CD14-positive monocyte (primary cell): Measurements from ENCODE around the gene TTC28. TPM values are rescaled to one million over a fixed set of nuclear protein-coding genes. Genes with fewer than 3 reads are reported as not detected.

Experiments
- DNase-seq, 3 donors: peaks; one replicate each; pipeline ENCODE4 v3.0.0-alpha.2; 2011 to 2022
- H2AFZ ChIP-seq: 2 replicates; pipeline ENCODE4 v1.6.0; 2012; ENCODE audit warnings: mild to moderate bottlenecking, low read depth, low read length, inconsistent platforms; ENCODE audit not compliant: insufficient read depth, poor library complexity, severe bottlenecking
- H3K27ac ChIP-seq, 2 donors: 1 replicate in 1 of 2; 2 replicates in 1 of 2; pipeline ENCODE4 v1.5.1; 2012 to 2013; ENCODE audit warnings: low read length in 2 of 2, control low read depth in 1 of 2, inconsistent platforms in 1 of 2, low read depth in 1 of 2, mild to moderate bottlenecking in 1 of 2
- H3K27me3 ChIP-seq, 2 donors: one replicate each; pipeline versions ENCODE4 v1.6.0 to v1.6.1; 2011 to 2013; ENCODE audit warnings: low read length in 2 of 2; ENCODE audit not compliant: control insufficient read depth in 2 of 2, insufficient read depth in 2 of 2
- H3K36me3 ChIP-seq, 2 donors: replicated peaks in 1 of 2; 1 replicate in 1 of 2; 2 replicates in 1 of 2; pipeline versions ENCODE4 v1.5.1 to v1.6.1; 2012 to 2013; ENCODE audit warnings: low read length in 2 of 2, control low read depth in 1 of 2, inconsistent platforms in 1 of 2, mild to moderate bottlenecking in 1 of 2; ENCODE audit not compliant: insufficient read depth in 2 of 2, control insufficient read depth in 1 of 2
- H3K4me1 ChIP-seq, 2 donors: 1 replicate in 1 of 2; 2 replicates in 1 of 2; pipeline versions ENCODE4 v1.5.1 to v1.6.1; 2012 to 2013; ENCODE audit warnings: low read length in 2 of 2, control low read depth in 1 of 2, inconsistent platforms in 1 of 2, mild to moderate bottlenecking in 1 of 2, moderate library complexity in 1 of 2; ENCODE audit not compliant: insufficient read depth in 2 of 2, control insufficient read depth in 1 of 2
- H3K4me2 ChIP-seq: replicated peaks from 2 replicates; pipeline ENCODE3; 2012; ENCODE audit warnings: low read length, moderate library complexity, mild to moderate bottlenecking; ENCODE audit not compliant: poor library complexity, severe bottlenecking; ENCODE audit errors: extremely low read depth
- H3K4me3 ChIP-seq, 3 experiments: fragments of 200-600 bp in 1 of 3; sonication (generic) in 1 of 3; replicated peaks in 1 of 3; 1 replicate in 2 of 3; 2 replicates in 1 of 3; pipeline ENCODE4 v1.5.1; 2011 to 2013; ENCODE audit warnings: low read length in 3 of 3, mild to moderate bottlenecking in 3 of 3, control low read depth in 2 of 3, low read depth in 2 of 3, inconsistent platforms in 1 of 3, moderate library complexity in 1 of 3
- H3K79me2 ChIP-seq: 2 replicates; pipeline ENCODE4 v1.6.0; 2012; ENCODE audit warnings: mild to moderate bottlenecking, control low read depth, inconsistent platforms, low read length, moderate library complexity; ENCODE audit not compliant: insufficient read depth
- H3K9ac ChIP-seq: 2 replicates; pipeline ENCODE4 v1.6.0; 2017; ENCODE audit warnings: low read length, mild to moderate bottlenecking; ENCODE audit not compliant: insufficient read depth, poor library complexity, severe bottlenecking
- H3K9me3 ChIP-seq, 2 donors: replicated peaks in 1 of 2; 1 replicate in 1 of 2; 2 replicates in 1 of 2; pipeline versions ENCODE4 v1.5.1 to v1.6.1; 2012 to 2013; ENCODE audit warnings: low read length in 2 of 2, control low read depth in 1 of 2; ENCODE audit not compliant: control insufficient read depth in 1 of 2, insufficient read depth in 1 of 2
- H4K20me1 ChIP-seq: 2 replicates; pipeline ENCODE4 v1.6.0; 2012; ENCODE audit warnings: mild to moderate bottlenecking, low read length, control low read depth, moderate library complexity; ENCODE audit not compliant: insufficient read depth
- H3K27ac Mint-ChIP-seq, 7 donors: one replicate each; pipeline ENCODE4 v1.8.0; 2020; ENCODE audit warnings: mild to moderate bottlenecking in 7 of 7, mixed read lengths in 7 of 7, moderate library complexity in 6 of 7, inconsistent platforms in 2 of 7
- H3K27me3 Mint-ChIP-seq, 3 donors: one replicate each; pipeline ENCODE4 v1.8.0; 2021 to 2022; ENCODE audit warnings: low read depth in 3 of 3, mild to moderate bottlenecking in 3 of 3, mixed read lengths in 3 of 3, moderate library complexity in 3 of 3, inconsistent platforms in 1 of 3
- H3K36me3 Mint-ChIP-seq, 2 donors: one replicate each; pipeline ENCODE4 v1.8.0; 2020; ENCODE audit warnings: mixed read lengths in 2 of 2, inconsistent platforms in 1 of 2, mild to moderate bottlenecking in 1 of 2
- H3K4me1 Mint-ChIP-seq: one replicate; pipeline ENCODE4 v1.8.0; 2020; ENCODE audit warnings: mild to moderate bottlenecking, mixed read lengths
- H3K4me3 Mint-ChIP-seq, 2 donors: one replicate each; pipeline ENCODE4 v1.8.0; 2020; ENCODE audit warnings: mild to moderate bottlenecking in 2 of 2, mixed read lengths in 2 of 2, moderate library complexity in 1 of 2
- H3K9me3 Mint-ChIP-seq, 7 donors: one replicate each; pipeline ENCODE4 v1.8.0; 2020 to 2022; ENCODE audit warnings: mixed read lengths in 7 of 7, mild to moderate bottlenecking in 6 of 7, moderate library complexity in 6 of 7, inconsistent platforms in 2 of 7
- CTCF ChIP-seq: fragments of 200-600 bp; IDR thresholded peaks from one replicate; pipeline ENCODE4 v1.8.0; 2022; ENCODE audit warnings: antibody characterized with exemption, mild to moderate bottlenecking
- WGBS: methylation state at CpG from one replicate; pipeline ENCODE4 v1.1.5; 2013; ENCODE audit warnings: missing lambda C conversion rate; ENCODE audit not compliant: insufficient coverage; 5-methylcytosine and 5-hydroxymethylcytosine counted together
- intact Hi-C, 2 donors: fragments of 100-400 bp; cut with micrococcal nuclease; formaldehyde crosslinking; loops; one replicate each; pipeline versions ENCODE4 v1.15.0 to v1.15.1; 2023
- polyA plus RNA-seq, 3 donors: library from polyadenylated mRNA; depleted of rRNA in 1 of 3; unstranded in 2 of 3; stranded (reverse) in 1 of 3; fragments of 300-500 nt in 2 of 3; fragments of >200 nt in 1 of 3; fragmentation: Illumina TruSeq in 2 of 3; gene quantifications; 1 replicate in 2 of 3; 2 replicates in 1 of 3; pipeline ENCODE4 v1.2.3, GENCODE V29; 2012 to 2021

Gene TTC28
- polyA plus RNA-seq, 3 donors, result 0.24 to 0.61 TPM; not detected in 1

GRCh38 chr22:28183078-28183860 is 496.4 kb downstream of the TTC28 start:
- no peak overlapping the region for H3K27ac ChIP-seq
- H3K27me3 Mint-ChIP-seq, result no peaks in the 10 kb centered on the region
- H3K9ac ChIP-seq, result no peak overlapping the region
- no peak overlapping the region for H3K4me3 ChIP-seq
- no peaks in the 10 kb centered on the region for H3K79me2 ChIP-seq
- intact Hi-C loops, result no loop called here
- no peaks in the 10 kb centered on the region for H3K36me3 ChIP-seq
- no peaks in the 10 kb centered on the region for H3K36me3 Mint-ChIP-seq
- H3K9me3 Mint-ChIP-seq, result no peaks in the 10 kb centered on the region
- no peaks in the 10 kb centered on the region for H3K4me1 ChIP-seq
- H3K4me3 Mint-ChIP-seq, result no peak overlapping the region
- H4K20me1 ChIP-seq, result no peaks in the 10 kb centered on the region
- no peak for DNase-seq
- no CpG with 5 or more reads among the region's 4 CpGs for WGBS
- H2AFZ ChIP-seq, result no peak overlapping the region
- no peaks in the 10 kb centered on the region for H3K4me1 Mint-ChIP-seq
- H3K9me3 ChIP-seq, result no peaks in the 10 kb centered on the region
- TF ChIP-seq CTCF, result no peak
- H3K27ac Mint-ChIP-seq, result no peak overlapping the region
- H3K27me3 ChIP-seq, result no peaks in the 10 kb centered on the region
- no peak overlapping the region for H3K4me2 ChIP-seq

DNA sequence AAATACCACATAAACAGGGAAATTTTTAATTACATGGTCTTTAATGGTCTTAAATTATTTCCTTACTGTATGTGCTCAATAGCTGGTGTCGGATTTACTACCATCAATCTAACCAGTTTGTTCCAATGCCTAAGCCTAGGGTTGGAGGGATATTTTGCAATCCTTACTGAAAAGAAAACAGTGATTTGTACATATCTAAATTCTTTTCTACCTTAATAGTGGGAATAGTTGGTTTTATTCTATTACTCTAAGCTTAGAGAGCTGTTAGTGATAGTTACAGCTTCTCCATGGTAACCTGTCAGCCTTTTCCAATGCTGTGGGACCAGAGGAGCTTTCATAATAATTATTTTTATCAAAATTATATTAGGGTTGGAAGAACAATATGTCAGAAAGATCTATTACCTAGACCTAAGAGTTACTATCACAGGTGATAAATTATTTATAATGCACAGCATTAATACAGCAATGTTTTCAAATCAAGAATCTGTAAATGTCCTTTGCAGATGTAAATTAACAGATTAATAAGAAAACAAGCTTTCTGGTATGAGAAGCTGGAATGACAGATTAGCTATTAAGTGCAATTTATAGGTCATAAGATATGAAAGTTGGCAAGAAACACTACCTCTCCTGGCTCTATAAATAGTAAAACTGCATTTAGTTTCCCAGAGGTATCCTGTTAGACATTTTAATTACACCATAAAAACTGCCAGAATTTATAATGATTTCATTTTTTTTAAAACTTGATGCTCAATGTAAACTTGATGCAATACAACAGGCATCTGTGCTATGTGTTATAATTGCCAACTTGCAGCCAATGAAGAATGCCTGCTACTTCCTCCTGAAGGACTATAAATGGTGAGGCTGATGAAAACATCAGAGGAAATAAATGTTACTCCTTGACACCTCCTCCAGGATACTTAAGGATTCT is 498.6 kb downstream of the TTC28 start:
- TF ChIP-seq CTCF, result no peak

More for the DNA sequence above, 498.6 kb downstream of the TTC28 start:
- no peaks in the 10 kb centered on the region for H3K9me3 ChIP-seq
- Mint-ChIP-seq H3K27me3 (no peaks in the 10 kb centered on the region), H3K9me3 (no peaks in the 10 kb centered on the region), H3K4me1 (no peaks in the 10 kb centered on the region), H3K36me3 (no peaks in the 10 kb centered on the region), H3K4me3 (no peak overlapping the region), H3K27ac (no peak overlapping the region)
- no peaks in the 10 kb centered on the region for H3K4me1 ChIP-seq
- DNase-seq, result no peak
- no peak overlapping the region for H3K4me3 ChIP-seq
- no peaks in the 10 kb centered on the region for H3K27me3 ChIP-seq
- H3K27ac ChIP-seq, result no peak overlapping the region
- H3K79me2 ChIP-seq, result no peaks in the 10 kb centered on the region
- intact Hi-C loops, result no loop called here
- H4K20me1 ChIP-seq, result no peaks in the 10 kb centered on the region
- no peaks in the 10 kb centered on the region for H3K36me3 ChIP-seq
- H3K9ac ChIP-seq, result no peak overlapping the region
- WGBS, result no CpG with 5 or more reads among the region's 1 CpG
- no peak overlapping the region for H2AFZ ChIP-seq
- H3K4me2 ChIP-seq, result no peak overlapping the region
